Subcutaneous abdominal adipose tissue (tissue), 5 donors: ENCODE data around the gene PNKD.

Experiments used
- H3K27ac ChIP-seq: one replicate; pipeline ENCODE4 v1.7.0; 2013; ENCODE audit warnings: low read depth, mild to moderate bottlenecking, inconsistent platforms, low read length, moderate library complexity
- H3K27me3 ChIP-seq, 5 donors: one replicate each; pipeline ENCODE4 v1.7.0; 2013; ENCODE audit warnings: low read length in 5 of 5, inconsistent platforms in 1 of 5; ENCODE audit not compliant: control insufficient read depth in 5 of 5, insufficient read depth in 4 of 5
- H3K36me3 ChIP-seq, 5 donors: one replicate each; pipeline ENCODE4 v1.7.0; 2013; ENCODE audit warnings: low read length in 5 of 5; ENCODE audit not compliant: control insufficient read depth in 5 of 5, insufficient read depth in 5 of 5
- H3K4me1 ChIP-seq, 5 donors: one replicate each; pipeline ENCODE4 v1.7.0; 2013; ENCODE audit warnings: low read length in 5 of 5, mild to moderate bottlenecking in 3 of 5, moderate library complexity in 1 of 5; ENCODE audit not compliant: control insufficient read depth in 5 of 5, insufficient read depth in 5 of 5
- H3K4me3 ChIP-seq, 5 donors: one replicate each; pipeline ENCODE4 v1.7.0; 2013; ENCODE audit warnings: low read length in 5 of 5, low read depth in 1 of 5
- H3K9ac ChIP-seq, 5 donors: one replicate each; pipeline ENCODE4 v1.7.0; 2013; ENCODE audit warnings: low read length in 5 of 5, mild to moderate bottlenecking in 4 of 5, moderate library complexity in 3 of 5
- H3K9me3 ChIP-seq, 5 donors: one replicate each; pipeline ENCODE4 v1.7.0; 2013; ENCODE audit warnings: low read length in 5 of 5; ENCODE audit not compliant: control insufficient read depth in 5 of 5
- donor health status: healthy.
- donor health status: healthy.
- donor health status: healthy.
- donor health status: healthy.
- donor health status: healthy.

PNKD gene

GRCh38 chr2:218233543-218233942 is 36.8 kb upstream of the PNKD start:
- no peak overlapping the region for H3K27ac ChIP-seq
- no peak overlapping the region for H3K9ac ChIP-seq
- H3K4me1 ChIP-seq = peaks cover 0 to 22% (median 17%) of the 10 kb centered on the region in 5 donors
- H3K4me3 ChIP-seq = no peak overlapping the region
- no peaks in the 10 kb centered on the region for H3K27me3 ChIP-seq
- H3K36me3 ChIP-seq = peaks cover 35 to 89% (median 70%) of the 10 kb centered on the region in 5 donors
- no peaks in the 10 kb centered on the region for H3K9me3 ChIP-seq

GRCh38 chr2:218234521-218234920 is 35.8 kb upstream of the PNKD start:
- H3K36me3 ChIP-seq = peaks cover 40 to 90% (median 74%) of the 10 kb centered on the region in 5 donors
- H3K27ac ChIP-seq = no peak overlapping the region
- H3K4me3 ChIP-seq = no peak overlapping the region
- H3K9me3 ChIP-seq = no peaks in the 10 kb centered on the region
- peaks cover 0 to 15% (median 11%) of the 10 kb centered on the region in 5 donors for H3K4me1 ChIP-seq
- no peaks in the 10 kb centered on the region for H3K27me3 ChIP-seq
- H3K9ac ChIP-seq = no peak overlapping the region

GRCh38 chr2:218235017-218235416 is 35.3 kb upstream of the PNKD start:
- Histone ChIP-seq H3K27ac (no peak overlapping the region), H3K4me3 (no peak overlapping the region), H3K4me1 (peaks cover 0 to 10% (median 6%) of the 10 kb centered on the region in 5 donors), H3K36me3 (peaks cover 40 to 90% (median 76%) of the 10 kb centered on the region in 5 donors), H3K9ac (no peak overlapping the region), H3K9me3 (no peaks in the 10 kb centered on the region), H3K27me3 (no peaks in the 10 kb centered on the region)

DNA sequence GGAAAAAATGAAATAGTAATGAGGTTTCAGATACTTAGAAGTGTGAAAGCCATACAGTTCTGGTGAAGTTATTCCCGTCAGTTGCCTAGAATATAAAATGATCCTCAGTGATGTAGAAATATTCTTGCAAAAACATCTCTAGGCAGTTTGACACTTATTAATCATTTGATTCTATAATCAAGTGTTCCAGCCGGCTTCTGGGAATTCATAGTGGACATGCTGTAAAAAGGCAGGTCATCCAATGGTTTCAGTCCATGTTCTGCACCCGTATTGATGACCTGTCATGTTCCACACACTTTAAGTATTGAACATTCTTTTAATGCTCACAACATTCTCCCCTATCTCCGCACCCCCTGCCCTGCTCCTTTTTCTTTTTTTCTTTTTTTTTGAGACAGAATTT is 33.5 kb upstream of the PNKD start:
- Histone ChIP-seq H3K4me3 (no peak overlapping the region), H3K27me3 (no peaks in the 10 kb centered on the region), H3K9ac (no peak overlapping the region), H3K4me1 (peaks cover 0 to 10% (median 0%) of the 10 kb centered on the region in 5 donors), H3K27ac (no peak overlapping the region), H3K36me3 (peaks cover 42 to 84% (median 71%) of the 10 kb centered on the region in 5 donors), H3K9me3 (no peaks in the 10 kb centered on the region)

- Histone ChIP-seq H3K27ac (no peak overlapping the region), H3K27me3 (no peaks in the 10 kb centered on the region), H3K4me3 (no peak overlapping the region), H3K4me1 (peaks cover 0 to 12% (median 0%) of the 10 kb centered on the region in 5 donors), H3K9ac (no peak overlapping the region), H3K9me3 (no peaks in the 10 kb centered on the region), H3K36me3 (peaks cover 47 to 85% (median 73%) of the 10 kb centered on the region in 5 donors)
Measured at GRCh38 chr2:218238887-218239286, 31.4 kb upstream of the PNKD start.

DNA sequence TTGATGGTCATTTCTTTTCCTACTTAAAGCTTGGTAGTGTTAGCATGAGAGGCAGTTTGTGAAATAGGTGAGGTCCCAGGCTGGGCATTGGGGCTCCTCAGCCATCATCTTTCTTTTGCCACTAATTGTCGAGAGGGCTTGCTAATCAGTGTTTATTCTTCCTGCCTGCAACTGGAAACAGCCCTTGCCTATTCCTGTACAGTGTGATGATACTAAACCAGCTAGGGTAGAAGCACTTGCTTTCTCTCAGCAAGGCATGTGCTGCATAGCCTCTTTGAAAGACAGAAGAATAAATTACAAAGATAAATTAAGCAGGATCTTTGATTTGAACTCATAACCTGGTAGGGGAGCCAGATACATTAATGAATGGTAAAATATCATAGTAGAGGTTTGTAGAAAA is 26.1 kb upstream of the PNKD start:
- peaks cover 0 to 9% (median 3%) of the 10 kb centered on the region in 5 donors for H3K4me1 ChIP-seq
- no peaks in the 10 kb centered on the region for H3K9me3 ChIP-seq
- no peak overlapping the region for H3K27ac ChIP-seq
- peaks cover 37 to 90% (median 81%) of the 10 kb centered on the region in 5 donors for H3K36me3 ChIP-seq
- H3K9ac ChIP-seq = no peak overlapping the region
- no peaks in the 10 kb centered on the region for H3K27me3 ChIP-seq
- no peak overlapping the region for H3K4me3 ChIP-seq

DNA sequence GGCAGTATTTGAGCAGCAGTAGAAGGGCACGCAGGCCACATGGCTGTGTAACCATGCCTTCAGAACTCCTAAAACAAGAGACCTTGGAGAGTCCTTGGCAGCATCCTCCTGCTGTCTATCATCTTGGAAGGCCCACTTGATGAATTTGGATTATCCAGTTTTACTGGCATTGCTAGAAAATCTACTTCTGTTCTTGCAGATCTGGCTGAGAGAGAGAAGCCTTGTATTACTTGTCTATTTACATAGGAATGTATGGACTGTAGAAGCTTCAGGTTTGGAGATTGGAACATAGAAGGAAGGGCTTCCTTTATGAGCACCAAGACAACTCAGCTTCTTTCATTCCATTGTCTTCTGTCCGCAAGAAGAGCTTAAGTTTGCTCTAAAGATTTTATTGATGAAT is 25.7 kb upstream of the PNKD start:
- Histone ChIP-seq H3K9me3 (no peaks in the 10 kb centered on the region), H3K36me3 (peaks cover 35 to 90% (median 81%) of the 10 kb centered on the region in 5 donors), H3K27me3 (no peaks in the 10 kb centered on the region), H3K27ac (no peak overlapping the region), H3K4me1 (peaks cover 0 to 9% (median 3%) of the 10 kb centered on the region in 5 donors), H3K4me3 (no peak overlapping the region), H3K9ac (no peak overlapping the region)

- no peak overlapping the region for H3K9ac ChIP-seq
- peaks cover 37 to 90% (median 81%) of the 10 kb centered on the region in 5 donors for H3K36me3 ChIP-seq
- H3K4me3 ChIP-seq = no peak overlapping the region
- no peaks in the 10 kb centered on the region for H3K27me3 ChIP-seq
- no peak overlapping the region for H3K27ac ChIP-seq
- H3K4me1 ChIP-seq = peaks cover 0 to 9% (median 3%) of the 10 kb centered on the region in 5 donors
- H3K9me3 ChIP-seq = no peaks in the 10 kb centered on the region
Measured at GRCh38 chr2:218245214-218245613, 25.1 kb upstream of the PNKD start.

- no peaks in the 10 kb centered on the region for H3K9me3 ChIP-seq
- no peak overlapping the region for H3K27ac ChIP-seq
- H3K4me1 ChIP-seq = peaks cover 0 to 17% (median 0%) of the 10 kb centered on the region in 5 donors
- no peak overlapping the region for H3K9ac ChIP-seq
- no peak overlapping the region for H3K4me3 ChIP-seq
- H3K36me3 ChIP-seq = peaks cover 32 to 99% (median 93%) of the 10 kb centered on the region in 5 donors
- H3K27me3 ChIP-seq = no peaks in the 10 kb centered on the region
Measured at GRCh38 chr2:218249691-218250090, 20.6 kb upstream of the PNKD start.

DNA sequence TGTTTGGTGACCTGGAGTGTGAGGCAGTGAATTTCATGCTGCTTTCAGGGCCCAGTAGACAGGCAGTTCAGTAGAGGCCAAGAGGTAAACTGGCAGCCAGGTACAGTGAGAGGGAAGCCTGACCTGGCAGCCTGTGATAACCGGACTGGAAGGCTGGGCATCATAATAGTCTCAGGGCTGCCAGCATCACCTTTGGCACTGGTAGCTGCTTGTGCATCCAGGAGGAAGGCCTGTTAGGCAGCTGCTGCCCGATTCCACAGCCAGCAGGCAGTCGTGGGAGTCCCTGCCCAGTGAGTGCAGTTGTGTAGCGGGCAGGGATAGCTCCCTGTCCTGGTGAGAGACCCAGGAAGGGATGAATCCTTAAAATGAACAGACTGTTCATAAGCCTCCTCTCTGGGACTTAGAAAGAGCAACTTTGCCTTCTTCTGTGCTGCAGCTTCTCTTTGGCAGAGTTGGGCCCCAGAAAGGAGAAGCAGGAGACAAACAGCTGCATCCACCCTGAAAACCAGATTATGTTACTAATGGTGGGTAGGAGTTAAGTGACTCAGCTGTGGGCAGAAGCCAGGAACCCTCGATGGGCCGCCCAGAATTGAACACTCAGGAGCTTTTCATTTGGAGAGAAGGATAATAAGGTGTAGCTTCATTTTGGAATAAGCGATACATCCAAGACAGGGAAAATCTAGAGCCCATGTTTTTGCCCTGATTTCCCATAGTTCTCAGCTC is 17.6 kb upstream of the PNKD start:
- Histone ChIP-seq H3K9ac (no peak overlapping the region), H3K36me3 (peaks cover 28 to 91% (median 82%) of the 10 kb centered on the region in 5 donors), H3K4me1 (peaks cover 4 to 29% (median 10%) of the 10 kb centered on the region in 5 donors), H3K9me3 (no peaks in the 10 kb centered on the region), H3K4me3 (no peak overlapping the region), H3K27me3 (no peaks in the 10 kb centered on the region), H3K27ac (no peak overlapping the region)
